ENCODE results near the gene MRPS34.

The MRPS34 gene

DNA sequence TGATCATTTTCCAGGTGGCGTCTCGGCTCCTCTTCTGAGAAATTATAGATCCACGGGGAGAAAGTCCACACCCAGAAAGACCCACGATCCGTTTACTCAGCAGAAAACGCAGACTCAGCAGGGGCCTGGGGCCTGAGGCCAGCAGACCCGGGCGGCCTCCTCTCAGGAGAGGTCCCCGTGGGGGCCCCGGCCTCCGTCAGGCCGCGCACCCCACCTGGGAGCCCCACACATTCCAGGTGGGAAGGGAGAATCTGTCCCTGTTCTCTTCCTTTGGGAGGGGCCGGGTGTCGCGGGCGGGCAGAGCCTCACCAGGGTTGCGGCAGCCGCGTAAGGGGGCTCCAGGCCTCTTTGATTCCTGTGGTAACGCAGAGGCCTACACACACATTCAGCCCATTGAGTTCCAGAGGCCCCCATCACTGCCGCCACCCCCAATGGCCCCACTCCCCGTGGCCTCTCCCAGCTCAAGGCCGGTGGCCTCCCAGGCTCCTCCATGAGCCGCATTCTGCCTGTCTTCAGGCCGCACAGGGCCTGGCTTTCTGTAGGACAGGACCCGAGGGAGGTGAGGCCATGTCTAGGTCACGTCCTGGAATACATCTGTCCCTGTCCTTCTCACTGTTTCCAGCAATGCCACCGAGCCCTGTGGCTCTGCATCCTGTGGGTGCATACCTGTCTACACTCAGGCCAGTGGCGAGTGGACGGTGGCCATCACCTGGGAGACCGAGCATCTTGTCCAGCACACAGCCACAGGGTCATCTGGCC lies 22.2 kb upstream of the MRPS34 start:
- Histone ChIP-seq H3K27me3 (no peaks in the 10 kb centered on the region), H4K20me1 (peaks cover 27% of the 10 kb centered on the region), H3K9ac (no peak overlapping the region), H3K4me3 (no peak overlapping the region), H3K4me2 (no peak overlapping the region), H3K27ac (no peak overlapping the region), H3K36me3 (peaks cover 50% of the 10 kb centered on the region), H3K4me1 (no peaks in the 10 kb centered on the region), H3K9me3 (peaks cover 32% of the 10 kb centered on the region)
- no peak for TF ChIP-seq Cebpa-rat (IDR thresholded peaks at IDR 0.05)

DNA sequence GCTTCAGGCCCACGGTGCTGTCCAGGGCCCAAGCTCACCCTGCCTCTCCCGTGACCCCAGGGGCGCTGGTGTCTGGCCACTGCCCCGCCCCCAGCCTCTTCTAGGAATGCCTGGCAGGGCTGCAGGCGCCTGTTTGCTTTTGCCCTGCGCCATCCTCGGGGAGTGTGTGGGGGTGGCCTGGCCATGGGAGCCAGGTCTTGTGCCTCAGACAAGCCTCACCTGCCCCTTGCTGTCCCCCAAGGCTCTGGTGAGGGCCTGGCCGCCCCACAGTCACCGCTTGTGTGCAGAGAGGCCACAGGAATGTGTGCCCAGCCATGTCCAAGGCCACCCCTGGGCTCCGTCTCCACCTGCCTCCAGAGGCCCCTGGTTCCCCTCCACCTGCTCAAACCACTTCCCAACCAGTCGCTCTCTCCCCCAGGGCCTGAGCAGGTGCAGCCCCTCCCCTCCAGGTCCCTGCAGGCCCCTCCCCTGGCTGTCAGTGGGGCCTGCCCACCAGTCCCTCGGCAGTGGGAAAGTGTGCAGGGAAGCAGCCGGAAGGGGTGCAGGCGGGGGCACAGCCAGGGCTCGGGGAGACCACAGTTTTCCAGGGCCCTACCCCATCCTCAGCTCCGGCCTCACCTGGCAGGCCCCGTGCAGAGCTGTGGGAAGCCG lies 21.4 kb upstream of the MRPS34 start:
- Histone ChIP-seq H3K4me2 (no peak overlapping the region), H3K36me3 (peaks cover 55% of the 10 kb centered on the region), H3K27ac (no peak overlapping the region), H3K9me3 (peaks cover 24% of the 10 kb centered on the region), H3K4me3 (no peak overlapping the region), H3K4me1 (no peaks in the 10 kb centered on the region), H3K27me3 (no peaks in the 10 kb centered on the region), H3K9ac (no peak overlapping the region), H4K20me1 (peaks cover 35% of the 10 kb centered on the region)
- no peak for TF ChIP-seq Cebpa-rat (IDR thresholded peaks at IDR 0.05)

DNA sequence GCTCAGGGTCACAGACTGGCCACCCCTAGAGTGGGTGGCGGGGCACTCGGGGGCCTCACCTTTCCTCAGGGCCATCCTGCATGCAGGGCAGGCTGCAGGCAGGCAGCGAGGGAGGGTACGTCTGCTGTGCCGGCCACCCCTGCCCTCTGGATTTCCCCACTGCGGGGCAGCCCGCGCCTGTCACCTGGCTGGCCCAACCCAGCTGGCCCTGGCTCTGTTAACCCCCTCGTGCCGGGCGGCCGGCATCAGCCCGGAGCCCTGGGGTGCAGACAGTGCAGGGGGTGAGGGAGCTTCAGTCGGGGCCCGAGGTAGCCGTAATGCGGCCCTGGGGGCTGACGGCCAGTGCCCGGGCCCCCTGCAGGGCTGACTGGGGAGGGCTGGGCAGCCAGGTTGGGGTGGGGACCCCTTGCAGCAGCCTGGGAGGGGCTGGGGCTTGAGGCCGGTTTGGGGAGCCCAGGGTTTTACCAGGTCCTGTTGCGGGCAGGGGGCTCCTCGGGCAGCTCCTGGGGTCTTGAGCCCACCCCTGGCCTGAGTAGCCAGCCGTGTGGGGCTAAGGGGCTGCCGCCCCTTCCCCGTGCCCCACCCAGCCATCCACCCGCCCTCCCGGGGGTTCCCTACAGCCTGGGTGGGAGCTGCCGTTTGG lies 20.8 kb upstream of the MRPS34 start, which contains the start of gene IGFALS:
Gene IGFALS (minus strand): TSS at position 128 of the 643 bp plus-strand sequence. CDS start 53 bp downstream, at position 75.
- TF ChIP-seq Cebpa-rat (IDR thresholded peaks at IDR 0.05) = no peak
- no peak within 1 kb of the TSS for H3K27ac ChIP-seq
- H3K27me3 ChIP-seq = no peaks in the 10 kb centered on the region
- peaks cover 18% of the 10 kb centered on the region for H3K9me3 ChIP-seq
- no peak within 1 kb of the TSS for H3K4me2 ChIP-seq
- no peak within 1 kb of the TSS for H3K4me3 ChIP-seq
- H3K4me1 ChIP-seq = no peaks in the 10 kb centered on the region
- no peak within 1 kb of the TSS for H3K9ac ChIP-seq
- H3K36me3 ChIP-seq = peaks cover 55% of the 10 kb centered on the region
- peaks cover 41% of the 10 kb centered on the region for H4K20me1 ChIP-seq

DNA sequence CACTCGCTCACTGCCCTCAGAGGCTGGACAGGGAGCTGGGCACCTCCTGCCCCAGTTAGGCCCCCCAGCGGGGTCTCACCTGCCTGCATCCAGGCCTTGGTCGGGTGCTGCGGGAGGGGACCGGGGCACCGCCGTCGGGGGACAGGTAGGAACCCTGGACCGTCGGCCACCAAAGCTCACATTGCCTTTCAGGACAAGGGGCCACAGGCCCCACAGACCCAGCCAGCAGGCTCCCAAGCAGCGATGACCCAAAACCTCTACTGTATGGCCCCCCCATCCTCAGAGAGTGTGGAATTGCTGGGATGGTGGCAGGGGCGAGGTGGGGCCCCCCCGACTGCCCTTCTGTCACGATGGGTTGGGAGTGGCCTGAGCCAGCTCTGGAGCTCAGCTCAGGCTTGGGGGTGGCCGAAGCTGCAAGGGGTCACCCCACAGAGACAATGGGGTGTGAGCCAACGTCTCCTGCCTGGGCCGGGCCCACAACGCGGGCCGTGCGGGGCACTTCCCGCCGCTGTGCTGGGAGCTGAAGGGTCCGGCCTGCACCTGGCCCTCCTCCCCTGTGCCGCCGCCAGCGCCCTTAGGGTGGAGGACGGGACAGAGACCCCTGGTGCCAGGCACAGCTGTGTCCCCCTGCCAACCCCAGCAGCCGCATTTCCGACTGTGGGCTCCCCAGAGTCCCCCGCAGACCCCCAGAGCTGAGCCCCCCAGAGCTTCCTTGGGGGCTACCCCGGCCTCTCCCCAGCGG lies 20.1 kb upstream of the MRPS34 start:
- Histone ChIP-seq H3K36me3 (peaks cover 55% of the 10 kb centered on the region), H3K27ac (no peak overlapping the region), H3K27me3 (no peaks in the 10 kb centered on the region), H4K20me1 (peaks cover 48% of the 10 kb centered on the region), H3K9ac (no peak overlapping the region), H3K4me1 (no peaks in the 10 kb centered on the region), H3K4me3 (no peak overlapping the region), H3K4me2 (no peak overlapping the region), H3K9me3 (peaks cover 11% of the 10 kb centered on the region)
- no peak for TF ChIP-seq Cebpa-rat (IDR thresholded peaks at IDR 0.05)

DNA sequence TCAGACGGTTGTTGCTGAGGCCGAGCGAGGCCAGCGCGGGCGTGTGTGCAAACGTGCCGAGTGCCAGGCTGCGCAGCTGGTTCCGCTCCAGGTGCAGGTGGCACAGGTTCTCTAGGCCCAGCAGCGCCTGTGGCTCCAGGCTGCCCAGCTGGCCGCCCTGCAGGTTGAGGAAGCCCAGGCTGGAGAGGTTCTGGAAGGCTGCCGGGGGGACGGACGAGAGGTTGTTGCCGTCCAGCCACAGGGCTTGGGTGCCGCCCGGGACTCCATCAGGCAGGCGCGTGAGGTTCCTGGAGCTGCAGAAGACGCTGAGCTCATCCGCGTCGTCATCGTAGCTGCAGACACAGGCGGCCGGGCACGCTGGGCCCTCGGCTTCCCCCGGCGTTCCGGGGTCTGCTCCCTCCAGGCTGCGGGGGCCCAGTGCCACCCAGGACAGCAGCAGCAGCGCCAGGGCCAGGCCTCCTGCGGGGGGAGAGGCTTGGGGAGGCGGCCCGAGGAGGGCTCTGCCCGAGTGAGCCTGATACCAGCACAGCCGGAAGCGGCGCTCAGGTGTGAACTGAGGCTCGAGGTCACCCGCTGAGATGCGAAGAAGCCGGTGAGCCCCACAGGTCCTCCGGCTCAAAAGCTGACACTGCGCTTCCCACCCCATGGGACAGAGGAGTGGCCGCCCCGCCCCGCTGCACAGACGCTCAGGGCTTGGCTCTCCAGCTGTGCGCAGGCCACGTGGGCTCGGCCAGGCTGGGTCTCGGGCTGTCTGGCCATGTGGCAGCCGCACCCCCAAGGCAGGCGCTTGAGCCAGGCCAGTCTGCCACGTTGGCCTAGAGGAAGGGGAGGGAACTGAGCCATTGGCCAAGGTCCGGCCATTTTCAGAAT lies 19.2 kb upstream of the MRPS34 start:
- no peak for TF ChIP-seq Cebpa-rat (IDR thresholded peaks at IDR 0.05)
- peaks cover 58% of the 10 kb centered on the region for H3K36me3 ChIP-seq

DNA sequence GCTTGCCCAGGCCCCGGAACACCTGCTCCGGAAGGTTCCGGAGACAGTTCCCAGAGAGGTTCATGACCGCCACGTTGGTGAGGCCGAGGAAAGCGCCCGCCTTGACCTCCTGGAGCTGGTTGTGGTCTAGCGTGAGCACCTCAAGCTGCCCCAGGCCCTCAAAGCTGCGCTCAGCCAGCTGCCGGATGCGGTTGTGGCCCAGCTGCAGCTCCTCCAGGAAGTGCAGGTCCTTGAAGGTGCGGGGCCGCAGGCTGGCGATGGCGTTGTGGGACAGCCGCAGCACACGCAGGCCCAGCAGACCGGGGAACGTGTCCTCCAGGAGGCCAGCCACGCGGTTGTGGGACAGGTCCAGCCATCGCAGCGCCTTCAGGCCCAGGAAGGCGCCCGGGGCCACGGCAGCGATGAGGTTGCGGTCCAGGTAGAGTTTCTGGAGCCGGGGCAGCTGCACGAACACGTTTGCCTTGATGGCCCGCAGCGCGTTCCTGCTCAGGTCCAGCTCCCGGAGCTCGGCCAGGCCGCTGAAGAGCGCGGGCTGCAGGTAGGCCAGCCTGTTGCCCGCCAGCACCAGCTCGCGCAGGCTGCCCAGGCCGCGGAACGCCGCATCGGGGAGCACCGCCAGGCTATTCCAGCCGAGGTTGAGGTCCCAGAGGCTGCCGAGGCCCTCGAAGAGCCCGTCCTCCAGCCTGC lies 18.5 kb upstream of the MRPS34 start:
- peaks cover 65% of the 10 kb centered on the region for H3K36me3 ChIP-seq
- H3K27me3 ChIP-seq = no peaks in the 10 kb centered on the region
- TF ChIP-seq Cebpa-rat (IDR thresholded peaks at IDR 0.05) = no peak
- H4K20me1 ChIP-seq = peaks cover 64% of the 10 kb centered on the region
- no peak overlapping the region for H3K9ac ChIP-seq
- no peaks in the 10 kb centered on the region for H3K9me3 ChIP-seq
- no peak overlapping the region for H3K4me2 ChIP-seq
- no peak overlapping the region for H3K4me3 ChIP-seq
- no peaks in the 10 kb centered on the region for H3K4me1 ChIP-seq
- H3K27ac ChIP-seq = no peak overlapping the region

More for the DNA sequence above, 19.2 kb upstream of the MRPS34 start:
- no peak overlapping the region for H3K9ac ChIP-seq
- no peaks in the 10 kb centered on the region for H3K27me3 ChIP-seq
- H4K20me1 ChIP-seq = peaks cover 56% of the 10 kb centered on the region
- no peak overlapping the region for H3K4me3 ChIP-seq
- H3K4me1 ChIP-seq = no peaks in the 10 kb centered on the region
- no peak overlapping the region for H3K27ac ChIP-seq
- H3K9me3 ChIP-seq = peaks cover 3% of the 10 kb centered on the region
- H3K4me2 ChIP-seq = no peak overlapping the region

DNA sequence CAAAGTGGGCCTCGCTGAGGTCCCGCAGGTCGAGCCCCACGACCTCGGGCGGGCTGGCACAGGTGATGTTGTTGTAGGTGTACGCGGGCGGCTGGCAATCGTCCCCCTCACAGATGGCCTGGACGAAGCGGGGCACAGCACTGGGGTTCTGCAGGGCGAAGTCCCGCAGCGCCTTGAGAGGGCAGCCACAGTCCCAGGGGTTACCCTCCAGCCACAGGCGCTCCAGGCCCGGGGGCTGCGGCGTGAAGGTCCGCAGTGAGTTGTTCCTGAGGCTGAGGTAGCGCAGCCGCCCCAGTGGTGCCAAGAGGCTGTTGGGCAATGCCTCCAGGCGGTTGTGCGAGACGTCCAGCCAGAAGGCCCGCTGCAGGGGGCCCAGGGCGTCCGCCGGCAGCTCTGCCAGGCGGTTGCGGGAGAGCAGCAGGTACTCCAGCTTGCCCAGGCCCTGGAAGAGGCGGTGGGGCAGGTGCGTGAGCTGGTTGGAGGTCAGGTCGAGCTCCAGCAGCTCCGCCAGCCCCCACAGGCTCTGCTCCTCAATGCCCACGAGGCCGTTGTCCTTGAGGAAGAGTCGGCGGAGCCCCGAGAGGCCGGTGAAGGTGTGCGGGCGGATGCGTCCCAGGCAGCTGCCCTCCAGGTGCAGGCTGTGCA lies 17.8 kb upstream of the MRPS34 start:
- peaks cover 71% of the 10 kb centered on the region for H3K36me3 ChIP-seq
- no peak overlapping the region for H3K4me2 ChIP-seq
- H3K27ac ChIP-seq = no peak overlapping the region
- peaks cover 71% of the 10 kb centered on the region for H4K20me1 ChIP-seq
- H3K9me3 ChIP-seq = no peaks in the 10 kb centered on the region
- H3K4me1 ChIP-seq = no peaks in the 10 kb centered on the region
- no peaks in the 10 kb centered on the region for H3K27me3 ChIP-seq
- no peak overlapping the region for H3K4me3 ChIP-seq
- no peak overlapping the region for H3K9ac ChIP-seq
- no peak for TF ChIP-seq Cebpa-rat (IDR thresholded peaks at IDR 0.05)

DNA sequence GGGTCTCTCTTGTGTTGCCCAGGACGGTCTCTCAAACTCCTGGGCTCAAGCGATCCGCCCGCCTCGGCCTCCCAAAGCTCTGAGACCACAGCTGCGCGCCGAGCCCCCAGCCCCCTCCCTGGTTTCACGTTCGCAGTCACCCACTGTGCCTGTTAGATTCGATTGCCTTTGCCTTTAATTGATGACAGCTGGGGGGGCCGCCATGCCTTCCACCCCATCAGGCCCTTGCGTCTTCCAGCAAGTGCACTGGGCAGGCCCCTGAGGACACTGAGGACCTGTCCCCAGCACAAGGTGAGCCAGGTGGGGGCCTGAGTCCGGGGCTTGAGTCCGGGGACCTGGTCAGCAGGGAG lies 17.3 kb upstream of the MRPS34 start:
- no peak overlapping the region for H3K27ac ChIP-seq
- no peaks in the 10 kb centered on the region for H3K27me3 ChIP-seq
- no peak overlapping the region for H3K4me2 ChIP-seq
- peaks cover 76% of the 10 kb centered on the region for H3K36me3 ChIP-seq
- H3K9ac ChIP-seq = no peak overlapping the region
- H3K4me1 ChIP-seq = no peaks in the 10 kb centered on the region
- H4K20me1 ChIP-seq = peaks cover 76% of the 10 kb centered on the region
- no peak for TF ChIP-seq Cebpa-rat (IDR thresholded peaks at IDR 0.05)
- H3K4me3 ChIP-seq = no peak overlapping the region
- no peaks in the 10 kb centered on the region for H3K9me3 ChIP-seq
